Measurements from ENCODE around the gene KAZN.

Gene KAZN

GRCh38 chr1:15027515-15027986, 429.1 kb downstream of the KAZN start:
- DNase-seq (ENCODE audit: low read depth), result no peak
- peak; percentile 70 for TF ChIP-seq CTCF (IDR thresholded peaks at IDR 0.05; ENCODE audit: control insufficient read depth, extremely low read depth, insufficient read depth)
- no peak overlapping the region for H3K4me3 ChIP-seq (ENCODE audit: low read depth, low read length)

GRCh38 chr1:15028102-15028501, 429.6 kb downstream of the KAZN start:
- H3K4me3 ChIP-seq (ENCODE audit: low read depth, low read length), result no peak overlapping the region
- TF ChIP-seq CTCF (IDR thresholded peaks at IDR 0.05; ENCODE audit: control insufficient read depth, extremely low read depth, insufficient read depth), result no peak
- no peak for DNase-seq (ENCODE audit: low read depth)

GRCh38 chr1:15028616-15029015, 430.1 kb downstream of the KAZN start:
- TF ChIP-seq CTCF (IDR thresholded peaks at IDR 0.05; ENCODE audit: control insufficient read depth, extremely low read depth, insufficient read depth), result no peak
- no peak for DNase-seq (ENCODE audit: low read depth)
- no peak overlapping the region for H3K4me3 ChIP-seq (ENCODE audit: low read depth, low read length)

- no peak overlapping the region for H3K4me3 ChIP-seq (ENCODE audit: low read depth, low read length)
- DNase-seq (ENCODE audit: low read depth), result no peak
- TF ChIP-seq CTCF (IDR thresholded peaks at IDR 0.05; ENCODE audit: control insufficient read depth, extremely low read depth, insufficient read depth), result no peak
Measured at GRCh38 chr1:15029036-15029435, 430.6 kb downstream of the KAZN start.

- no peak for TF ChIP-seq CTCF (IDR thresholded peaks at IDR 0.05; ENCODE audit: control insufficient read depth, extremely low read depth, insufficient read depth)
- H3K4me3 ChIP-seq (ENCODE audit: low read depth, low read length), result no peak overlapping the region
- DNase-seq (ENCODE audit: low read depth), result no peak
Measured at GRCh38 chr1:15029786-15030185, 431.3 kb downstream of the KAZN start.

- TF ChIP-seq CTCF (IDR thresholded peaks at IDR 0.05; ENCODE audit: control insufficient read depth, extremely low read depth, insufficient read depth), result no peak
- no peak for DNase-seq (ENCODE audit: low read depth)
- H3K4me3 ChIP-seq (ENCODE audit: low read depth, low read length), result no peak overlapping the region
Measured at GRCh38 chr1:15031251-15031933, 432.9 kb downstream of the KAZN start.

- no peak for DNase-seq (ENCODE audit: low read depth)
- H3K4me3 ChIP-seq (ENCODE audit: low read depth, low read length), result no peak overlapping the region
- no peak for TF ChIP-seq CTCF (IDR thresholded peaks at IDR 0.05; ENCODE audit: control insufficient read depth, extremely low read depth, insufficient read depth)
Measured at GRCh38 chr1:15033264-15033663, 434.8 kb downstream of the KAZN start.

Data from LNCaP clone FGC (cell line).